ENCODE data around the gene HOXB9. TPM values are rescaled to one million over a fixed set of nuclear protein-coding genes. Genes with fewer than 3 reads are reported as not detected.
A peak's percentile ranks its signal among the peaks of the same experiment; 100 is the strongest.

Gene HOXB9
- total and polyA plus RNA-seq, 10 of the 15 experiments (the other 5 are each of a cell fraction or from before 2014, with no cell fraction given): 0.01 to 0.49 (median 0.09) TPM; not detected in 5

- TF ChIP-seq TBL1XR1 (IDR thresholded peaks at IDR 0.05; ENCODE audit: low read depth, low read length) (no peak), GABPA (IDR thresholded peaks at IDR 0.05; ENCODE audit: low read depth) (no peak), GATAD2B (conservative IDR thresholded peaks at IDR 0.05; ENCODE audit: low read depth) (0 out of 2 replicates have a peak, but pooled peaks have one; percentile 16), RFX5 (IDR thresholded peaks at IDR 0.05; ENCODE audit: low read depth, low read length) (no peak)
Measured at GRCh38 chr17:48593126-48593829, 32.9 kb downstream of the HOXB9 start, which contains the start of gene HOXB5 (continued).

GRCh38 chr17:48592577-48592976 lies 33.6 kb downstream of the HOXB9 start:
- DNase-seq (ENCODE audit: low read depth, low spot score) (no peak), FAIRE-seq (no peak), ATAC-seq (peak; percentile 55)
- Histone ChIP-seq H3K27me3 (replicated peaks in 1 of 2; ENCODE audit: control insufficient read depth in 2 of 2, insufficient read depth in 2 of 2, low read length in 1 of 2) (peaks cover 3 to 21% of the 10 kb centered on the region in 2 experiments), H3K9me3 (replicated peaks; ENCODE audit: control insufficient read depth, insufficient read depth, low read length) (no peaks in the 10 kb centered on the region), H3K4me2 (ENCODE audit: control insufficient read depth, insufficient read depth) (peak overlapping the region; percentile 98), H3K4me3 (no peak overlapping the region; the same call in 1 of the 2 replicates), H3K9ac (ENCODE audit: control insufficient read depth, insufficient read depth, low read length) (no peak overlapping the region), H3K27ac (ENCODE audit: control insufficient read depth, insufficient read depth) (no peak overlapping the region), H3K36me3 (ENCODE audit: control insufficient read depth in 2 of 2, insufficient read depth in 2 of 2, low read length in 1 of 2) (no peaks in the 10 kb centered on the region), H3K79me2 (ENCODE audit: control insufficient read depth, insufficient read depth, low read length) (no peaks in the 10 kb centered on the region), H2AFZ (ENCODE audit: control insufficient read depth, low read depth, low read length) (no peak overlapping the region), H3K4me1 (ENCODE audit: control insufficient read depth, insufficient read depth, low read length) (peaks cover 10% of the 10 kb centered on the region), H4K20me1 (ENCODE audit: control insufficient read depth, insufficient read depth) (no peaks in the 10 kb centered on the region)
- no TSS peak for BruUV-seq (replicated peaks)
- CTCF ChIA-PET: interaction anchor here (0.6 to 4.8 kb wide), 59 partner anchors 16 to 568 kb away, joined by 3 to 113 read pairs (median 4); partner anchors contain the start of genes HOXB7 and HOXB8
- 24% methylated on average over 14 of the region's 14 CpGs for WGBS (ENCODE audit: insufficient coverage, insufficient replicate concordance, low lambda C conversion rate, missing lambda C conversion rate)
- in situ Hi-C loops (cut with MboI): no loop called here
- intact Hi-C loops (cut with micrococcal nuclease; ENCODE audit: unreplicated experiment): no loop called here
- SMC1A ChIA-PET (ENCODE audit: uncharacterized antibody, unreplicated experiment): interaction anchor here (0.7 to 4.3 kb wide), 37 partner anchors 9 to 516 kb away, joined by 3 to 47 read pairs (median 4); partner anchors contain the start of gene HOXB8
- RAD21 ChIA-PET (ENCODE audit: unreplicated experiment): interaction anchor here (0.7 to 3.8 kb wide), 53 partner anchors 9 to 580 kb away, joined by 3 to 35 read pairs (median 4); no protein-coding TSS in a partner anchor
- no peak for TF ChIP-seq HDAC2 (IDR thresholded peaks at IDR 0.05)
- TF ChIP-seq ASH2L (IDR thresholded peaks at IDR 0.05; ENCODE audit: borderline replicate concordance, low read depth): no peak
- no peak for TF ChIP-seq NR2C1 (IDR thresholded peaks at IDR 0.05)
- no peak for TF ChIP-seq IRF3 (IDR thresholded peaks at IDR 0.05)
- no peak for TF ChIP-seq SIN3A (IDR thresholded peaks at IDR 0.05; ENCODE audit: low read depth, low read length)
- no peak for TF ChIP-seq EGR1 (IDR thresholded peaks at IDR 0.05; ENCODE audit: borderline replicate concordance in 1 of 2, low read depth in 2 of 2, low read length in 2 of 2)
- TF ChIP-seq TCF3 (IDR thresholded peaks at IDR 0.05; ENCODE audit: borderline replicate concordance, insufficient read depth, low read depth, low read length): no peak
- no peak for TF ChIP-seq SMARCA5 (IDR thresholded peaks at IDR 0.05)
- no peak for TF ChIP-seq EP300 (IDR thresholded peaks at IDR 0.05; ENCODE audit: borderline replicate concordance in 1 of 2, control insufficient read depth in 1 of 2, low read depth in 2 of 2, low read length in 2 of 2)
- TF ChIP-seq STAT1 (conservative IDR thresholded peaks at IDR 0.05): no peak
- TF ChIP-seq RCOR1 (conservative IDR thresholded peaks at IDR 0.05; ENCODE audit: low read depth, low read length): no peak
- TF ChIP-seq NBN (IDR thresholded peaks at IDR 0.05): no peak
- no peak for TF ChIP-seq E4F1 (IDR thresholded peaks at IDR 0.05; ENCODE audit: borderline replicate concordance, partially characterized antibody)
- TF ChIP-seq LARP7 (IDR thresholded peaks at IDR 0.05): no peak
- TF ChIP-seq ZNF622 (IDR thresholded peaks at IDR 0.05): no peak
- POLR2A ChIA-PET: interaction anchor here (0.5 to 1.5 kb wide), 5 partner anchors 9 to 372 kb away, joined by 3 to 6 read pairs (median 3); no protein-coding TSS in a partner anchor
